HepG2 (cell line): Measurements from ENCODE around the gene NTN3. TPM values are rescaled to one million over a fixed set of nuclear protein-coding genes. Genes with fewer than 3 reads are reported as not detected.

Source experiments
- ATF3 ChIP-seq: sonication (generic); formaldehyde crosslinking; IDR thresholded peaks from 2 replicates; pipeline ENCODE4 v1.4.0; 2020; ENCODE audit warnings: missing genetic modification reagents
- BHLHE40 ChIP-seq: IDR thresholded peaks from 2 replicates; pipeline ENCODE4 v1.6.1; 2011; ENCODE audit warnings: low read length, improper control_type of control experiment
- GRHL1 ChIP-seq: sonication (generic); formaldehyde crosslinking; conservative IDR thresholded peaks from 2 replicates; pipeline ENCODE4 v1.8.0; 2022; ENCODE audit warnings: missing genetic modification reagents
- HHEX ChIP-seq: IDR thresholded peaks from 2 replicates; pipeline ENCODE4 v1.6.1; 2016; ENCODE audit warnings: control low read depth
- HNRNPLL ChIP-seq: fragments of 200-400 bp; formaldehyde crosslinking; IDR thresholded peaks from 2 replicates; pipeline ENCODE4 v1.6.1; 2017; ENCODE audit warnings: mild to moderate bottlenecking, low read depth, low read length; ENCODE audit not compliant: poor library complexity, severe bottlenecking
- HOXD1 ChIP-seq: sonication (generic); formaldehyde crosslinking; IDR thresholded peaks from 2 replicates; pipeline ENCODE4 v1.5.0; 2020; ENCODE audit warnings: missing genetic modification reagents
- KDM5B ChIP-seq: sonication (generic); formaldehyde crosslinking; IDR thresholded peaks from 2 replicates; pipeline ENCODE4 v1.4.0; 2020; ENCODE audit warnings: missing genetic modification reagents, mild to moderate bottlenecking, borderline replicate concordance
- NR2F6 ChIP-seq, 2 experiments: IDR thresholded peaks; 2 replicates each; pipeline ENCODE4 v1.6.1; 2016; ENCODE audit warnings: antibody characterized with exemption in 1 of 2, mild to moderate bottlenecking in 1 of 2
- SIX4 ChIP-seq: sonication (generic); formaldehyde crosslinking; IDR thresholded peaks from 2 replicates; pipeline ENCODE4 v1.4.0; 2020; ENCODE audit warnings: missing genetic modification reagents
- TAF15 ChIP-seq: fragments of 200-400 bp; formaldehyde crosslinking; IDR thresholded peaks from one replicate; pipeline ENCODE4 v1.6.1; 2018; ENCODE audit warnings: mild to moderate bottlenecking, low read depth, low read length; ENCODE audit not compliant: poor library complexity, severe bottlenecking
- TMF1 ChIP-seq: sonication (generic); formaldehyde crosslinking; IDR thresholded peaks from 2 replicates; pipeline ENCODE4 v1.8.1; 2022; ENCODE audit warnings: low read depth, missing genetic modification reagents
- ZKSCAN1 ChIP-seq: fragments of 150-350 bp; IDR thresholded peaks from 2 replicates; pipeline ENCODE4 v1.6.1; 2014; ENCODE audit warnings: low read length
- ZNF326 ChIP-seq: sonication (generic); formaldehyde crosslinking; IDR thresholded peaks from 2 replicates; pipeline ENCODE4 v1.4.0; 2020; ENCODE audit warnings: missing genetic modification reagents, borderline replicate concordance
- ZNF572 ChIP-seq: sonication (generic); formaldehyde crosslinking; IDR thresholded peaks from 2 replicates; pipeline ENCODE4 v1.5.1; 2020; ENCODE audit warnings: mild to moderate bottlenecking, missing genetic modification reagents
- ZNF598 ChIP-seq: sonication (generic); formaldehyde crosslinking; IDR thresholded peaks from 2 replicates; pipeline ENCODE4 v1.5.1; 2020; ENCODE audit warnings: mild to moderate bottlenecking, missing genetic modification reagents, borderline replicate concordance
- ZNF672 ChIP-seq: sonication (generic); formaldehyde crosslinking; IDR thresholded peaks from 2 replicates; pipeline ENCODE4 v1.8.1; 2022; ENCODE audit warnings: missing genetic modification reagents
- polyA plus RNA-seq, 8 experiments: library from polyadenylated mRNA; depleted of rRNA in 3 of 8; stranded (reverse) in 7 of 8; unstranded in 1 of 8; fragments of >200 nt; fragmentation: Illumina TruSeq in 4 of 8; extraction: Trizol in 4 of 8; gene quantifications; 2 replicates each; pipeline versions ENCODE4 v1.2.1 to v1.2.3, GENCODE V29; 2011 to 2016; ENCODE audit warnings: low read depth in 4 of 8, missing spikeins in 1 of 8, mixed read lengths in 1 of 8; ENCODE audit not compliant: insufficient read depth in 1 of 8
- total RNA-seq, 5 experiments: library from RNA; depleted of rRNA; stranded (reverse); fragments of >200 nt; fragmentation: Illumina TruSeq; extraction: Trizol; gene quantifications; 2 replicates each; pipeline ENCODE4 v1.2.3, GENCODE V29; 2016; ENCODE audit warnings: low read depth in 1 of 5

NTN3 gene
- total and polyA plus RNA-seq, 2 of the 13 experiments (the other 11 are each of a cell fraction or from before 2014, with no cell fraction given) = 0.09 to 0.20 TPM

- TF ChIP-seq ZNF572 (CRISPR knock-in tag) (peak; percentile 48; the same call in 1 of the 2 replicates), KDM5B (peak; percentile 65), HNRNPLL (peak; percentile 12), HHEX (no peak), GRHL1 (no peak), TAF15 (peak; percentile 18), TMF1 (no peak), ATF3 (CRISPR knock-in tag) (peak; percentile 10; the same call in 1 of the 2 replicates), NR2F6 (IDR thresholded peaks at IDR 0.05) (no peak), NR2F6 (CRISPR knock-in tag; IDR thresholded peaks at IDR 0.05) (0 out of 2 replicates have a peak, but pooled peaks have one; percentile 9), SIX4 (no peak), BHLHE40 (no peak), ZNF672 (0 out of 2 replicates have a peak, but pooled peaks have one; percentile 3), ZKSCAN1 (no peak), ZNF326 (CRISPR knock-in tag) (no peak), ZNF598 (CRISPR knock-in tag) (no peak), HOXD1 (CRISPR knock-in tag) (0 out of 2 replicates have a peak, but pooled peaks have one; percentile 45)
- TF ChIP-seq, all 625 proteins: peak for 23
These were observed 1.9 kb downstream of the NTN3 start (continued) for GRCh38 chr16:2472885-2473445.
